KBM-7 (cell line): ENCODE measurements around the gene SIAH2.

ENCODE experiments used
- DNase-seq: peaks from one replicate; pipeline ENCODE4 v3.0.0-alpha.2; 2015
- in situ Hi-C: fragments of 300-500 bp; cut with MboI; formaldehyde crosslinking; loops from 2 replicates; pipeline ENCODE4 v1.14.3; 2020; ENCODE audit warnings: low sequenced_read_pairs, low pct_unique_long_range_greater_than_20kb, mixed read lengths

SIAH2 gene

DNA sequence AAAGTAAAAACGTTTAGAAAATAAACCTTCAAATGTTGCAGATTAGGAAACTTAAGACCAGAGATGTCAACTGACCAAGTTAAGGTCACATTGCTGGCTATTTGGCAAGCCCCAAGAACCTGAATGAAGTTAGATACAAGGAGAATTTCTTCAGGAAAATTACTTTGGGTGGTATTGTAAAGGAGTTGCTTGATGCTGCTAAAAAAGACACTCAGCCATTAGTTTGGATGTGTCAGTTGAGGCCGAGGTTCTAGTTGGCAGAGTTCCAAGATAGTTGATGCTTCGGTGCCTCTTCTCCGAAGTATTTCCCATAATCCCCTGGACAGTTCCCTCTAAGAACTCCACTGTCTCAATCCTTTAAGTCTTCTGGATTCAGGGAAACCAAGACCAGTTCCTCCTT is 24.3 kb downstream of the SIAH2 start:
- DNase-seq = no peak
- in situ Hi-C loops = no loop called here

DNA sequence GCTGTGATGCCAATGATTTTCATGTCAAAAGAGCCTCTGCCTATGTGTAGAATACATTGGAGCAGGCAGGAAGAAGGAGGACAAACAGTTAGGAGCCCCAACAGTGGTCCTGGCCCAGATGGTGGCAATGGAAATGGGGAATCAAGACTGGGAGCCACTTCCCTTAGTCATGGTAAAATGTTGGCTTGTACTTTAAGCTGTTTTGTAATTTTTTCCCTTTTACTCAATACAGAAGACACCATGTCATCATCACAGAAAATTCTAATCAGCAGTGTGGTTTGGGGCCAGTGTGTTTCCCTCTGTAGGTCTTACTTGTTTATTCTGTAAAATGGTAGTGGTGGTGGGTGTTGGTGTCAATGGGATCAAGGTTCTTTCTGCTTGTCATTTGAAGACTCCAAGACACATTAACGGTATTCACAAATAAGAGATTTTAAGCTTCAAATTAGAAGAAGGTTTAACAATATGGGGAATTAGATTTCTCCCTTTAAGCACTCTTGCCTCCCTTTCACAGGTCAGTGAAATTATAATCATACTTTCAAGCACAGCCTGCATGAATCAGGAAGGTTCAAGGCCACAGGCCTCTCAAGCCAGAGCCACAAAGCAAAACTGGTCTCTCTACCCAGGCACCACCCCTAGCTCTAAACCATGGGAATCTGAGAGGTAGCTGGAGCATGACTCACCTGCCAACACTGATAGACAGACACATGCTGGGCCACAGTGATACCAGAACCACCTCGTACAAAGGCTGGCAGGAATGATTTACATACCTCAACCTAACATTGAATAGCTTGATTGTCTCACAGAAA is 24.9 kb downstream of the SIAH2 start:
- in situ Hi-C loops = no loop called here
- no peak for DNase-seq

DNA sequence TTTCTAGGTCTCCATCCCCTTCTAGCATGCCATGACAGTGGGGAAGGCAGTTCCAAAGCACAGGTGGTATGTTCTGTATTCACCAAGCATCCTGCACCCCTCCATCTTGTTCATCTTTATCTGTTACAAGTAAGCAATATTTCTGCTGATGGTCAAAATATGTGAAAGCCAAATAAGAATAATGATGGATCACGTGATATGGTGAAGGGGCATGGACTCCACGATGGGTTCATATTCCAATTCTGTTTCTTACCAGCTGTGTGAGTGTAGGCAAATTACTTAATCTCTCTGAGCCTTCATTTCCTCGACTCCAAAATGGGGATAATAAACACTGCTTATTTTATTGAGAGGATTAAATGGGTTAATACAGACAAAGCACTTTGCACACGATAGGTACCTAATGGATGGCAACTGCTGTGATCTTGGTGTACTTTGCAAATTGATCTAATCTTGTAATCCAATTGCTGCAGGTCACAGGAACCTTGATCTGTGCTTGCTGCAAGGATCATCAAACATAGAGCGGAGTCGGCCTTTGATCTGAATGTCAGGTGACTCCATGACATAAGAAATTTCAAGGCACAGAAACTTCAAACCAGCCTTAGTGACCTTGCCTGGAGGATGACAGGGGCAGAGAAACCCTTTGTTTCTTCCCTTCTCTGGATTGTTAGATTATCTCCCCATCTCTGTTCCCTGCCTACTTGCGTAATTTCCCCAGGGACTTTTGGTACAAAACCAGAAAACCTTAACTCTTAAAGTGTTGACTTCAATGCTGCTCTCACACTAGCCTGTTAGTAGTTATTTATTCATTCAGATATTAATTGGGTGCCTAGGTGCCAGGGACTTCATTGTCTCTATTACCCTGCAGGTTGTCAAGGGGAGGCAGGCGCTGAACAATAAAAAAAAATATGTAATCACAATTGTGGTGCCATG is 25.8 kb downstream of the SIAH2 start:
- no peak for DNase-seq
- in situ Hi-C loops = no loop called here

DNA sequence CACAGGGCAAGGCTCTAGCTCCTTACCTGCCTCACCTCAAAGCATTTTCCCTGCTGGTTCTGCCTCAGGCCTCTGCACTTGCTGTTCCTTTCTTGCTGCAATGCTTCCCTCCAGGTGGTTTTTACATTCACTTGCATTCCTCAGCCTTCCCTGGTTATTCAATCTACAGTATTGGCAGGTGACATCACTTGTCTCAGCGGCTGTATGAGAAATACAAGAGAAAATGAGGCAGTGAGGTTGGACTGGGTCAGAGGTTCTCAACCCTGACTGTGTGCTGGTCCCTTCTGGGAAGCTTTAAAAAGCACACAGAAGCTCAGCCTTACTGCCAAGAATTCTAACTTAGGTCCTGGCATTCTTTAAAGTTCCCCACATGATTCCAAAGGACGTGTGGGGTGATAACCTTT is 26.7 kb downstream of the SIAH2 start:
- in situ Hi-C loops = no loop called here
- no peak for DNase-seq

DNA sequence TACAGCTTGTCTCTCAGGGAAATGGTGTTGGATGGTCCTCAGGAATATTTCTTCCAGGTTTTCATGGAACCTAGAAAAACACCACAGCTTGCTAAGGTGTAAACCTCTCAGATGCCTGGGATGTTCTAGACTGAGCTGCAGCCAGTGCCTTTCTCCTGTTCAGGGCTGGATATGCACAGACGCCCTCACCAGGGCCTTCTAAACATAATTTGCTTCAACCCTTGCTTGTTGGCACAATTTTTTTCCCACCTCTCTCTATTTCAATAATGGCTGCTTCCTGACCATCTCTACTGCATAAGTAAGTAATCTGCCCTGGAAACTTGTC is 28.2 kb downstream of the SIAH2 start:
- no peak for DNase-seq
- in situ Hi-C loops = no loop called here

DNA sequence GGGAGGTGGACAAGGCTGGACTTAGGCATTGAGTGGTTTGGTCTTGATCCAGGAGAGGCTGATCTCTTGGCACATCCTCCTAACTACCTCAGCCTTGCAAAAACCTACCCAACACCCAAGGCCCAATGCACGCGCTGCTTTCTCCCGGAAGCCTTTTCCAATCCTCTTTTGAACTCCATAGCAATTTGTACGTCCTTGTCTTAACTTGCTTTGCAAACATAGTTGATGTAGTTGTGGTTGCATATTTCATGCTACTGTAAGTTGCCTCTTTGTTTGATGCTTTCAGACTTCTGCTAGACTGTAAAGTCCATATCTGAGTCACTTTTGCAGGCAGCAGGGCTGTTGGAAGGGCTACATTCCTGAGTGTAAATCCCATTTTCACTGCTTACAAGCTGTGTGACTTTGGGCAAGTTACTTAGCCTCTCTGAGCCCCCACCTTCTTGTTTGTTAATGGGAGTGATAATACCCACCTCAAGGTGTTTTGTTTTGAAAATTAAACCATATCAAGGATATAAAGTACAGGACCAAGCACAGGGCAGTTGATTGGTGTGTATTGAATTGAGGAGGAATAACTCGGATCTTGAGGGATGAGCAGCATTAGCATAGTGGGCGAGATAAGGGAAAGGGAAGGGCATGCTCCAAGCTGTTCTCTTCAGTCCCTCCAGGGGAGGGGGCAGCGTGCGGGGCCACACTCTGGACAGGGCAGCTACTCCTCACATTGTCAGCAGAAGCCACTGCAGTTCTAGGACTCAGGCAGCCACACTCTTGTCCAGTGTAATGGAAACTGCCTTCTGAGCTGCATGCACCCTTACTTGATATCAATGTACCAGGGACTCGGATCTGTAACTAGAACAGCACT is 28.8 kb downstream of the SIAH2 start:
- in situ Hi-C loops = no loop called here
- no peak for DNase-seq

DNA sequence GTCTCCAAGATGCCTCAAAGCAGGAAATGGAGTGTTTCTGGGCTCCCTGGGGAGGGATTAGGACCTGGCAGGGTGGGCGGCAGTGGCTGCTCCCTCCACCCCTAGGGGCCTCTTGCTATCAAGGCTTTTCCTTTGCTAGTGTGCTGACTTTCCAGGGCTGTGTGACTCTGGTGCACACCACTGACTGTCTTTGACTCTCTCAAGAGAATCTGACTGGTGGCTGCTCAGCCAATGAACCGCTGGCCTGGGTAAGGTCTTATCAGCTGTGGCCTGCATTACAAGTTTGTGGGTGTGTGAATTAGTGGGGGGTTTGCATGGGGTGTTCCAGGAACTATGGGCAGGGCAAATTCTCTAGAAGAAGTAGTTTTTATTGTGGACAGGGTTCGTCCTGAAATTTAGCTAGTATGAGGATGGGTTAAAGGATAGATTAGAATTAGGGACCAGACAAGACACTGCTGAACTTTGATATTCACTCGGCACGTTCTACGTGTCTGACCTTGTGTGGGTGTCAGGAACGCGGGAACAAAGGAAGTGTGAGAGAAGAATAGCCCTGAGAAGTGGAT is 29.5 kb downstream of the SIAH2 start:
- DNase-seq = no peak
- in situ Hi-C loops = no loop called here

DNA sequence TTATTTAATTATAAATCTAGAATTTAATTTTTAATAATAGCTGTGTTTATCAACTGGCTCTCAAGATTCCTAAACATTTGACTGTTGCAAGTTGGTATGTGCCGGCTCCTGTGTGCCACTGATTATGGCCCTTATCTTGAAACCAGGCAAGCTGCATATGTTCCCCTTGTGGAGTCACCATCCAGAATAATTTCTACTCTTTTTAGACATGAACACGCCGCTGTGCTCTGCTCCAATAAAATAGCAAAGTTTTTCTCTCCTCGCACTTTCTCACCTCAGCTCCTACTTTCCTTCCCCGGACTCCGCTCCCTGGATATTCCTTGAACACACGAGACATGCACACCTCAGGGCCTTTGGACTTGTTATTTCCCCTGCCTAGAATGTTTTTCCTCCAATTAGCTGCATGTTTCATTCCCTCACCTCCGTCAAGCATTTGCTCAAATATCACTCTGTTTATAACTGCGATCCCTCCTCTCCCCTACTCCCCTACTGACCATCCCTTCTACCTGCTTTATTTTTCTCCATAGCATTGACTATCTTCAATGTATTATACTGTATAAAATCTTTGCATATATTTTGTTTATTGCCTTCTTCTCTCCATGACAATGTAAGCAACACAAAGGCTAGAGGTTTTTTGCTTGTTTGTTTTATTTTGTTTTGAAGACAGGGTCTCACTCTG is 33.1 kb downstream of the SIAH2 start:
- no peak for DNase-seq
- in situ Hi-C loops = no loop called here

DNA sequence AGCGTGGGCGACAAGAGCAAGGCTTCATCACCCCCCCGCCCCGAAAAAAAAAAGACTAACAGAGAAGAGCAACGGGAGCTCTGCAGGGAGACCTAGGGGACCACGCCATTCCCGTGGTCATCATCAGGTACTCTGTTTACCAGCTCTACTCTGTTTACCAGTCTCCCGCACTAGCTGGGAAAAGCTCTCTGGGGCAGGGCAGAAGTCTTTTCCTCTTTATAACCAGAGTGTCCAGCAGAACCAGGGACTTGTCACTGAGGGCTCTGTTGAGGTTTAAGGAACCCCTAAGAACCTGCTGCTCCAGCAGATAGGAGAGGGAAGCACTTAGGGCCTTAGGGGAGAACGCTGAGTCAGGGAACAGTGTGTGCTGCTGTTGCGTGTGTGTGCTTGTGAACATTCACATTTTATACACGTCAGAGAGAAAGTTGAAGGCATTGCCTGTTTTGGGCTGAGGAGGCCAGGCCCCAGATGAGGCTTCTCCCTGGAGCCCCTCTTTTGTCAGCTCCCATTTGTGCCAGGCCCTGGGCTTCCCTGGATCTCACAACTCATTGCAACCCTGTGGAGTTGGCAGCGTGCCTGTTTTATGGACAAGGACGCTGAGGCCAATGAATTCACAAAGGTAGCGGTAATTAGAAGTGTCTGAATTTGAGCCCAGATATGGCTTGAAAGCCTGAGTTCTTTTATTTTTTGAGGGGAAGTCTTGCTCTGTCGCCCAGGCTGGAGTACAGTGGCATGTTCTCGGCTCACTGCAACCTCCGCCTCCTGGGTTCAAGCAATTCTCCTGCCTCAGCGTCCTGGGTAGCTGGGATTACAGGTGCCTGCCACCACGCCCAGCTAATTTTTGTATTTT is 35.1 kb downstream of the SIAH2 start:
- in situ Hi-C loops = no loop called here
- DNase-seq = no peak

DNA sequence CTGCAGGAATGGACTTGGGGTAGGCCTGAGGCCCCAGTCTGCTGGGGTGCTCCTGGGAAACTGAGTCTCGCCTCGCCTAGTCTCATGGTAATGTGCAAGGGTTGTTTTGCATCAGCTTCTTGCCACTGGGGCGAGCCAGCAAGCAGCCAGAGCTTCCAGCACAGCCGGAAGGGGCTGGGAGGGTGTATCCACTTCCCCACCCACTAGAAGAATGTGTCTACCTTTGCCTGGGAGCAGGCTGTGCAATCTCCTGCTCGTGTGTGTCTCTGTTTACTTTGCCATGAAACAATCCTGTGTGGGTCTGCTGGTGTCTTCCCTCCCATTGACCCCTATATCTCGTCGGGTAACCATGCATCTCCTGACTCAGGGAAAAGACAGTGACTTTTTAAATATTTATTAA is 37.4 kb downstream of the SIAH2 start:
- DNase-seq = no peak
- in situ Hi-C loops = no loop called here

DNA sequence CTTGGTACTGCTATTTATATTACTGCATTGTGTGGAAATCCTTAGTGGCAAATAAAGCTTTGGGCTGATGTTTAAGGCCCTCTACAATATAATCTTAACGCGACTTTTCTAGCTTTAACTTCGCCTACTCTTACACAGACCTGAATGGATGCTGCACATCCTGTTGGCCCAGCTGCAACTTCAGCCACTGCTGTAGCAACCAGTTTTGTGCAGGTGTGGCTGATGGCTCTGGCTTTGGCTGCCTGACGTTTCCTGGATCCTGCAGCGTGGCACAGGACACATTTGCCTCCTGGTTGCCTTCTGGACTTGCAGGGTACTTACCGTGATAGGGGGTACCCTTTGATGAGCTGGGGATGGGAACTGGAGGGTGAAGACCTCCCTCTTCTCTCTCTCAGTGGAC is 39.0 kb downstream of the SIAH2 start:
- no peak for DNase-seq
- in situ Hi-C loops = no loop called here

DNA sequence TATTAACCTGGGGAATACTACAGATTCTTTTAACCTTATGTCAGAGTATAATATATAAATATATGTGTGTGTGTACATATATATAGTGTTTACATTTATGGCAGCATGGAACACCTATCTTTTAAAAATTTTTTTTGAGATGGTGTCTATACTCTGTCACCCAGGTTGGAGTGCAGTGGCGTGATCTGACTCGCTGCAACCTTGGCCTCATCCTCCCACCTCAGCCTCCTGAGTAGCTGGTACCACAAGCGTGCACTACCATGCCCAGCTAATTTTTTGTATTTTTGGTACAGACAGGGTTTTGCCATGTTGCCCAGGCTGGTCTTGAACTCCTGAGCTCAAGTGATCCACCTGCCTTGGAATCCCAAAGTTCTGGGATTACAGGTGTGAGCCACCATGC is 40.7 kb downstream of the SIAH2 start:
- in situ Hi-C loops = no loop called here
- DNase-seq = no peak

DNA sequence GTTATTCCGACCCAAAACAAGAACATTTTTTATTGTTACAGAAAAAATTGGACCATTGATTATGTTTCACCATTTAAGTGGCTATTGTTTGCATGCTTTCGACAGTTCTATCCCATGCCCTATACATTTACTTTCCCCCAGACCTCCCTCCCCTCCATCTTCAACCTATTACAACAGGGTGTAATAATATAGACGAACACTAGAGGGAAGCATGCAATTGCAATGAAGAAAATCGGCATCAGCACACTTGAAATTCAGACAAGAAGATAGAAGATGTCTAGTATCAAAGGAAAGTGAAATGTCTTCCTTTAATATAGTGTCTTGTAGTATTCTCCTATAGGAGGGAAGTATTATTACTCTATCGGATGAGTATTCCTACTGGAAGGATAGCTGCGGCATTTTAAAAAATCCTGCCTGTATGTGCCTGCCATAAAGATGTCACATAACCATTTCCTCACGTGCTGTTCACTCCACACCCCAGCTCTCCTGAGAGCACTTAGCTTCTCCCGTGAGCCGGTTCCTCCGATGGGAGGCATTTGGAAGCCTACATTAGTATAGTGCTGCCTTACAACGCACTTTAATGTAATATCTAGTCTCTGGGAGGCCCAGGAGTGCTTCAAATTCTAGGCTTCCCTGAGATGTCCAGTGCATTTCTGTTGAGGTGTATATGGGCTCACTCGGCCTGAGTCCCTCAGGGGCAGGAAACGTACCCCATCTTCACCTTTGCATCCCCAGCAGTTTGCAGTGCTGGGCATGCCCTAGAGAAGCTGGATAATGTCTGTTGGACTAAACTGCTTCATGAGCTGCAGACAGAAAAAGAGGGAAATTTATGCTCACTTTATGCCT is 41.5 kb downstream of the SIAH2 start:
- in situ Hi-C loops = no loop called here
- peak; percentile 83 for DNase-seq

DNA sequence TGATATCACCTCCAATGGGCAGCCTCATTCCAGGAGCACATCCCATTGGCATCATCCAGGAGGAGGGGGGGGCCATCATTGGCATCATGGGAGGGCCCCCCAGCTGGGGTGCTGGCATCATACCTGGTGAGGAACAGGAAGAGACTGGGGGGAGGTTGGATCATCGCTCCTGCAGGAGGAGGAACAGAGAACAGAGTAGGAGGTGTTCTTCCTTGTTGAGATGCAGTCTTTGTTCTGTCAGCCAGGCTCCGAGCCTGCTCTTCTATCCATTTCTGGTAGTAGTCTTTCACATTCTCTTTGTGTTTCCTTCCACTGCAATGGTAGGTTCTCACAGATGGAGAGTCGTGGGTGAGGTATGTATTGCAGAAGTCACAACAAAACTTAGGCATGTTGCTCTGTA is 42.5 kb downstream of the SIAH2 start:
- in situ Hi-C loops = no loop called here

DNA sequence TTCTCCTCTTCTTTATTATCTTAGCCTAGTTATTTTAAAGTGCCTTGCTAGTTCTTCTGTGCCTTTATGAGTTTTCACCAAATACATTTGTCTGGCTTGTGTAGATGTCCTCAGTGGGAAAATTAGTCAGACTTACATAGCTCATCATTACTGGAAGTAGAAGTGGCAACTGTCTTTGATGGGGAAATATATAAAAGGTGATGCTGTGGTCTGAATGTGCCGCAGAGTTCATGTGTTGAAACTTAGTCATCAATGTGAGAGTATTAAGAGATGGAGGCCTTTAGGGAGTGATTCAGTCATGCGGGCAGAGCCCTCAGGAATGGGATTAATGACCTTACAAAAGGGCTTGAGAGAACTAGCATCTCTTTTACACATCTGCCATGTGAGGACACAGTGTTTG is 52.9 kb downstream of the SIAH2 start:
- no peak for DNase-seq
- in situ Hi-C loops = no loop called here

More for the DNA sequence above, 42.5 kb downstream of the SIAH2 start:
- no peak for DNase-seq

DNA sequence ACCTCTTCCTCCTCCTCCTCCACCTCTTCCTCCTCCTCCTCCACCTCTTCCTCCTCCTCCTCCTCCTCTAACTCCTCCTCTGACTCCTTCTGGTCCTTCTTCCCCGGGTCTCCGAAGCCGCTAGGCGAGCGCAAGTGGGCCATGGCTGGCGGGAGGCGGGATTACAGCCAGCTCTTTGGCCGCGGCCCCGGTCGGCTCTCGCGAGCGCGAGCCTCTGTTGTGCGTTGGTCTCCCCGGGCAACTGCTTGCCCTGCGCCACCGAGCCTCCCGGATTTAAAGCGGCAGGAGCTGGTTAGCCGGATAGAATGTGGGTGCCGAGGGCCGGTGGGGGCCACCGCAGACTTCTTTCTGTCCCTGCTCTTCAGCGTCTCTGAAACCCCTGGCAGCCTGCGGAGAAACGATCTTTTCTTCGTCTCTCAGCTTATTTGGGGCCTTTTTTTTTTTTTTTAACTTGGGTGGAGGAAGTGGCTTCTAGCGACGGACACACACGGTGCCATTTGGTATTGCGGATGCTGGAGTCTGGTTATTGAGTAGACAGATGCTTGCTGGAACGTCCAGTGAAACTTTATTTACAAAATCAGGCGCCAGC is 59.1 kb downstream of the SIAH2 start, which contains the start of gene ERICH6:
ERICH6 (minus strand) TSS at position 165 of the 589 bp plus-strand sequence; CDS start at position 143, 22 bp downstream.
- in situ Hi-C loops = no loop called here
- peak; percentile 91 for DNase-seq

DNA sequence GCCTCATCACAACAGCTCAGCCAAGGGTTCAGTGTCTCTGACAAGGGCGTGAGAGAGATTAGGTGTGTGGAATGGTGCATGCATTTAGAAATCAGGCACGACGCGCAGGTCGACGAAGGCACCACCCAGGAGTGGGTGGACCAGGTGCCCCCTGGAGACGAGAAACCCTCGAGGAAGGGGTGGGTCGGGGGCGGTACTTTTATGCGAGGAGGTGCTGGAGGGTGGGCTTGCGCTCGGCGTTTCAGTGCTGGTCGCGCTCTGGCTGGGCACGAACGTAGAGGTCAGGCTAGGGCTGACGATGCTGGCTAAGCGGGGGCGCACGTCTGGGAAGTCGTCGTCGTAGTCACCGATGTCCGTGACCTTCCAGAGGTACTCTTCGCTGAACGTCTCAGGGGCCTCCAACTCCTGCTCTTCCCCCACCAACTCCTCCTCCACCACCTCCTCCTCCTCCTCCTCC is 59.6 kb downstream of the SIAH2 start:
- DNase-seq = no peak
- in situ Hi-C loops = no loop called here
